Measurements from ENCODE around the gene TTC28.

DNA sequence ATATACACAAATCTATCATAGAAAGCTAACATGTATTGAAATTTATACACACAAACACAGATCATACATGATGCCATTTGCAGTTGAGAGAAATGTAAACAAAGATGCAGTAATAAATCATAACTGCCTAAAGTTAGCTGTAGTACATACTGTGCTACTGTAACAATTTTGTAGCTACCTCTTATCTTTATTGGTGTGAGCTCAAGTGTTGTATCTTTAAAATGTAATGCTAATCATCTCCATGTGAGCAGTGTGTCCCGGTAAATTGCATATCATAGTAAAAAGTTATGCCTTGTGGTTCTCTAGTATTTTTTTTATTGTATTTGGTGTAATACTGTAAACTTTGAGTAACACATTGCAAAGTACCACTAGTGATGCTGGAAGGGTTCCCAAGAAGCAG, 743.7 kb downstream of the TTC28 start:
- TF ChIP-seq, protein P1, sequence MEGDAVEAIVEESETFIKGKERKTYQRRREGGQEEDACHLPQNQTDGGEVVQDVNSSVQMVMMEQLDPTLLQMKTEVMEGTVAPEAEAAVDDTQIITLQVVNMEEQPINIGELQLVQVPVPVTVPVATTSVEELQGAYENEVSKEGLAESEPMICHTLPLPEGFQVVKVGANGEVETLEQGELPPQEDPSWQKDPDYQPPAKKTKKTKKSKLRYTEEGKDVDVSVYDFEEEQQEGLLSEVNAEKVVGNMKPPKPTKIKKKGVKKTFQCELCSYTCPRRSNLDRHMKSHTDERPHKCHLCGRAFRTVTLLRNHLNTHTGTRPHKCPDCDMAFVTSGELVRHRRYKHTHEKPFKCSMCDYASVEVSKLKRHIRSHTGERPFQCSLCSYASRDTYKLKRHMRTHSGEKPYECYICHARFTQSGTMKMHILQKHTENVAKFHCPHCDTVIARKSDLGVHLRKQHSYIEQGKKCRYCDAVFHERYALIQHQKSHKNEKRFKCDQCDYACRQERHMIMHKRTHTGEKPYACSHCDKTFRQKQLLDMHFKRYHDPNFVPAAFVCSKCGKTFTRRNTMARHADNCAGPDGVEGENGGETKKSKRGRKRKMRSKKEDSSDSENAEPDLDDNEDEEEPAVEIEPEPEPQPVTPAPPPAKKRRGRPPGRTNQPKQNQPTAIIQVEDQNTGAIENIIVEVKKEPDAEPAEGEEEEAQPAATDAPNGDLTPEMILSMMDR (IDR thresholded peaks at IDR 0.05), result no peak
- TF ChIP-seq POLR2AphosphoS5 (IDR thresholded peaks at IDR 0.05), result no peak
